IMR-90 (cell line): Measurements from ENCODE around the gene SIN3B. TPM values are rescaled to one million over a fixed set of nuclear protein-coding genes. Genes with fewer than 3 reads are reported as not detected.

Source experiments
- ATAC-seq: fragments of 200-7000 bp; cut with Tn5 transposase; 2 replicates; pipeline ENCODE4 v1.9.1; 2020; ENCODE audit warnings: low read depth, mild to moderate bottlenecking, moderate library complexity
- BruUV-seq: library from RNA; stranded (reverse); fragments of 400-500 nt; replicated peaks from 2 replicates; lab custom pipeline; 2021; lab: Mats Ljungman, UMichigan
- CTCF ChIA-PET: fragments of 300-600 bp; formaldehyde crosslinking; extraction: SDS; loops from one replicate; lab custom pipeline; 2021; ENCODE audit warnings: antibody characterized with exemption; lab: Yijun Ruan, JAX
- POLR2A ChIA-PET: fragments of 300-600 bp; sonication (Branson Sonifier 250); formaldehyde crosslinking; loops from one replicate; lab custom pipeline; 2022; ENCODE audit warnings: antibody characterized with exemption; ENCODE audit not compliant: unreplicated experiment; lab: Charles Lee
- DNase-seq: peaks from one replicate; pipeline ENCODE4 v3.0.0; 2013
- H2AFZ ChIP-seq: replicated peaks from 2 replicates; pipeline ENCODE3; 2013; ENCODE audit warnings: low read length, mild to moderate bottlenecking; ENCODE audit not compliant: poor library complexity
- H2AK5ac ChIP-seq: 2 replicates; pipeline ENCODE4 v1.6.1; 2013; ENCODE audit warnings: low read depth, low read length, inconsistent platforms
- H2AK9ac ChIP-seq: replicated peaks from 2 replicates; pipeline ENCODE3; 2013; ENCODE audit warnings: mild to moderate bottlenecking, low read depth, low read length, moderate library complexity; ENCODE audit not compliant: poor library complexity
- H2BK120ac ChIP-seq: 2 replicates; pipeline ENCODE4 v1.6.1; 2013; ENCODE audit warnings: low read depth, low read length, inconsistent platforms
- H2BK15ac ChIP-seq: 3 replicates; pipeline ENCODE4 v1.6.1; 2013; ENCODE audit warnings: low read depth, low read length, inconsistent platforms
- H2BK20ac ChIP-seq: 2 replicates; pipeline ENCODE4 v1.6.1; 2013; ENCODE audit warnings: low read depth, mild to moderate bottlenecking, inconsistent platforms, low read length, moderate library complexity
- H2BK5ac ChIP-seq: 2 replicates; pipeline ENCODE4 v1.6.1; 2013; ENCODE audit warnings: mild to moderate bottlenecking, low read depth, low read length, inconsistent platforms; ENCODE audit not compliant: poor library complexity, severe bottlenecking
- H3K14ac ChIP-seq: replicated peaks from 2 replicates; pipeline ENCODE4 v1.6.1; 2013; ENCODE audit warnings: low read depth, low read length, inconsistent platforms
- H3K18ac ChIP-seq: 2 replicates; pipeline ENCODE4 v1.6.1; 2013; ENCODE audit warnings: low read depth, low read length, control low read depth
- H3K23ac ChIP-seq: 2 replicates; pipeline ENCODE4 v1.6.1; 2013; ENCODE audit warnings: low read depth, low read length, inconsistent platforms
- H3K27ac ChIP-seq: 2 replicates; pipeline ENCODE4 v1.5.1; 2013; ENCODE audit warnings: mild to moderate bottlenecking, control low read depth, low read length; ENCODE audit not compliant: insufficient read depth
- H3K27me3 ChIP-seq: 2 replicates; pipeline ENCODE4 v1.6.1; 2013; ENCODE audit warnings: low read length; ENCODE audit not compliant: control insufficient read depth, insufficient read depth
- H3K36me3 ChIP-seq: 2 replicates; pipeline ENCODE4 v1.6.1; 2013; ENCODE audit warnings: low read length, mixed read lengths; ENCODE audit not compliant: control insufficient read depth, insufficient read depth
- H3K4ac ChIP-seq: 2 replicates; pipeline ENCODE4 v1.6.1; 2013; ENCODE audit warnings: low read depth, low read length, inconsistent platforms
- H3K4me1 ChIP-seq: 2 replicates; pipeline ENCODE4 v1.6.1; 2013; ENCODE audit warnings: low read length, mixed read lengths; ENCODE audit not compliant: control insufficient read depth, insufficient read depth
- H3K4me2 ChIP-seq: 2 replicates; pipeline ENCODE4 v1.6.1; 2013; ENCODE audit warnings: low read depth, mild to moderate bottlenecking, control low read depth, low read length, moderate library complexity
- H3K4me3 ChIP-seq: 2 replicates; pipeline ENCODE4 v1.5.1; 2013; ENCODE audit warnings: low read depth, mild to moderate bottlenecking, control low read depth, low read length, moderate library complexity; ENCODE audit not compliant: insufficient read depth
- H3K56ac ChIP-seq: 2 replicates; pipeline ENCODE4 v1.6.1; 2013; ENCODE audit warnings: low read length, inconsistent platforms; ENCODE audit not compliant: insufficient read depth; ENCODE audit errors: extremely low read depth
- H3K79me1 ChIP-seq, 2 experiments: 2 replicates each; pipeline ENCODE4 v1.6.1; 2013; ENCODE audit warnings: low read length in 2 of 2, inconsistent platforms in 1 of 2, low read depth in 1 of 2
- H3K9ac ChIP-seq: 2 replicates; pipeline ENCODE4 v1.6.1; 2013; ENCODE audit warnings: low read depth, low read length, control low read depth
- H3K9me1 ChIP-seq: 2 replicates; pipeline ENCODE4 v1.6.1; 2013; ENCODE audit warnings: low read length, inconsistent platforms; ENCODE audit not compliant: insufficient read depth
- H3K9me3 ChIP-seq: 2 replicates; pipeline ENCODE4 v1.6.1; 2013; ENCODE audit warnings: low read length; ENCODE audit not compliant: control insufficient read depth, insufficient read depth
- H4K20me1 ChIP-seq: 2 replicates; pipeline ENCODE4 v1.6.1; 2013; ENCODE audit warnings: low read length, inconsistent platforms; ENCODE audit not compliant: insufficient read depth
- H4K5ac ChIP-seq: 2 replicates; pipeline ENCODE4 v1.6.1; 2013; ENCODE audit warnings: mild to moderate bottlenecking, low read depth, low read length, control low read depth
- H4K8ac ChIP-seq, 2 experiments: 2 replicates each; pipeline ENCODE4 v1.6.1; 2013; ENCODE audit warnings: low read depth in 2 of 2, low read length in 2 of 2, control low read depth in 1 of 2, inconsistent platforms in 1 of 2
- H4K91ac ChIP-seq: 2 replicates; pipeline ENCODE4 v1.6.1; 2013; ENCODE audit warnings: low read depth, low read length, inconsistent platforms; ENCODE audit not compliant: insufficient read depth
- CHD1 ChIP-seq: IDR thresholded peaks from 2 replicates; pipeline ENCODE4 v1.6.1; 2012; ENCODE audit warnings: low read depth, low read length, improper control_type of control experiment
- FOS ChIP-seq: fragments of 150-350 bp; IDR thresholded peaks from 2 replicates; pipeline ENCODE4 v1.6.1; 2016; ENCODE audit warnings: low read depth, low read length
- MAFK ChIP-seq: IDR thresholded peaks from 2 replicates; pipeline ENCODE4 v1.6.1; 2012; ENCODE audit warnings: low read depth, low read length, improper control_type of control experiment
- MAZ ChIP-seq: IDR thresholded peaks from 2 replicates; pipeline ENCODE4 v1.6.1; 2012; ENCODE audit warnings: low read depth, mild to moderate bottlenecking, low read length, improper control_type of control experiment, moderate library complexity, borderline replicate concordance
- NFE2L2 ChIP-seq: fragments of 150-350 bp; IDR thresholded peaks from 2 replicates; pipeline ENCODE4 v1.6.1; 2016; ENCODE audit warnings: low read depth, mild to moderate bottlenecking, low read length
- RAD21 ChIP-seq: IDR thresholded peaks from 2 replicates; pipeline ENCODE4 v1.6.1; 2012; ENCODE audit warnings: low read length, improper control_type of control experiment
- RCOR1 ChIP-seq: IDR thresholded peaks from 2 replicates; pipeline ENCODE4 v1.6.1; 2012; ENCODE audit warnings: mild to moderate bottlenecking, low read length, improper control_type of control experiment; ENCODE audit not compliant: insufficient replicate concordance
- SMC3 ChIP-seq: fragments of 150-350 bp; IDR thresholded peaks from 2 replicates; pipeline ENCODE4 v1.6.1; 2016; ENCODE audit warnings: low read depth, mild to moderate bottlenecking, antibody characterized with exemption, low read length, moderate library complexity
- WGBS, 2 experiments: methylation state at CpG; one replicate each; pipeline versions ENCODE4 v1.1.5 to v1.1.7; 2013; ENCODE audit warnings: missing lambda C conversion rate in 2 of 2; ENCODE audit not compliant: insufficient read length in 1 of 2; ENCODE audit errors: extremely low coverage in 2 of 2; 5-methylcytosine and 5-hydroxymethylcytosine counted together
- dilution Hi-C: fragments of 300-500 bp; cut with HindIII; formaldehyde crosslinking; loops from one replicate; pipeline ENCODE4 v1.14.3; 2018; ENCODE audit warnings: low sequenced_read_pairs; ENCODE audit not compliant: unreplicated experiment
- in situ Hi-C: fragments of 300-500 bp; cut with MboI; formaldehyde crosslinking; loops from 3 replicates; pipeline ENCODE4 v1.14.3; 2019; ENCODE audit warnings: low sequenced_read_pairs, inconsistent platforms, mixed read lengths
- intact Hi-C: fragments of 100-400 bp; cut with micrococcal nuclease; formaldehyde crosslinking; loops from 2 replicates; pipeline ENCODE4 v1.10.0; 2022
- polyA plus RNA-seq, 3 experiments: library from polyadenylated mRNA; depleted of rRNA; stranded (reverse); fragments of >200 nt; gene quantifications; 2 replicates each; pipeline ENCODE4 v1.2.3, GENCODE V29; 2012; ENCODE audit warnings: low replicate concordance in 1 of 3
- total RNA-seq: library from RNA; depleted of rRNA; stranded (reverse); fragments of >200 nt; gene quantifications from 2 replicates; pipeline ENCODE4 v1.2.3, GENCODE V29; 2012

SIN3B gene
- total and polyA plus RNA-seq, 2 of the 4 experiments (the other 2 are of a cell fraction) = 7.9 to 40.0 TPM

GRCh38 chr19:16790051-16790450 is 39.1 kb upstream of the SIN3B start:
- no peaks in the 10 kb centered on the region for H3K36me3 ChIP-seq
- CTCF ChIA-PET = no interaction called here
- H4K20me1 ChIP-seq = no peaks in the 10 kb centered on the region

More at GRCh38 chr19:16790051-16790450, 39.1 kb upstream of the SIN3B start:
- no peak overlapping the region for H3K4ac ChIP-seq
- H3K14ac ChIP-seq = no peak overlapping the region
- no peak for TF ChIP-seq RAD21
- TF ChIP-seq MAZ = no peak
- no peak for TF ChIP-seq RCOR1
- TF ChIP-seq SMC3 = no peak
- TF ChIP-seq MAFK = no peak
- TF ChIP-seq CHD1 = no peak
- no peak for TF ChIP-seq NFE2L2
- TF ChIP-seq FOS = no peak
- H3K4me2 ChIP-seq = no peak overlapping the region
- H3K4me3 ChIP-seq = no peak overlapping the region
- H4K8ac ChIP-seq = no peak overlapping the region
- no peak overlapping the region for H4K5ac ChIP-seq
- no peak overlapping the region for H3K9ac ChIP-seq
- H3K4me1 ChIP-seq = no peaks in the 10 kb centered on the region
- H4K91ac ChIP-seq = no peak overlapping the region
- BruUV-seq = no TSS peak
- H2AK5ac ChIP-seq = no peak overlapping the region
- POLR2A ChIA-PET = no interaction called here
- intact Hi-C loops (no loop called here), in situ Hi-C loops (no loop called here), dilution Hi-C loops (no loop called here)
- no peak overlapping the region for H3K27ac ChIP-seq
- H2BK15ac ChIP-seq = no peak overlapping the region
- DNase-seq (no peak), ATAC-seq (no peak)
- no peak overlapping the region for H3K18ac ChIP-seq
- no peak overlapping the region for H3K23ac ChIP-seq
- no peak overlapping the region for H2BK5ac ChIP-seq
- WGBS, 2 experiments = no CpG with 5 or more reads among the region's 1 CpG
- H3K27me3 ChIP-seq = no peaks in the 10 kb centered on the region
- H3K79me1 ChIP-seq = no peaks in the 10 kb centered on the region
- no peaks in the 10 kb centered on the region for H3K9me1 ChIP-seq
- H2BK120ac ChIP-seq = no peak overlapping the region
- H2BK20ac ChIP-seq = no peak overlapping the region
- H2AFZ ChIP-seq = no peak overlapping the region
- no peak overlapping the region for H2AK9ac ChIP-seq
- H3K56ac ChIP-seq = no peak overlapping the region
- peaks cover 14% of the 10 kb centered on the region for H3K9me3 ChIP-seq
